SK-N-SH (cell line): ENCODE measurements around the gene HCN1. TPM values are rescaled to one million over a fixed set of nuclear protein-coding genes. Genes with fewer than 3 reads are reported as not detected.

Source experiments
- CTCF ChIA-PET: fragments of 300-600, 350-600 bp; formaldehyde crosslinking; extraction: SDS; loops from one replicate; lab custom pipeline; 2021; lab: Yijun Ruan, JAX
- POLR2A ChIA-PET: fragments of 350-600 bp; sonication (Branson Sonifier 250); formaldehyde crosslinking; extraction: SDS; loops from one replicate; lab custom pipeline; 2020; ENCODE audit warnings: antibody characterized with exemption, inconsistent platforms; lab: Yijun Ruan, JAX
- DNase-seq: peaks from one replicate; pipeline ENCODE4 v3.0.0; 2012
- H2AFZ ChIP-seq: fragments of 200-600 bp; sonication (generic); 2 replicates; pipeline ENCODE4 v1.8.1; 2016; ENCODE audit warnings: antibody characterized with exemption, mild to moderate bottlenecking, low read depth
- H3F3A ChIP-seq: fragments of 200-600 bp; sonication (generic); replicated peaks from 2 replicates; pipeline ENCODE3; 2016; ENCODE audit warnings: antibody characterized with exemption, mild to moderate bottlenecking; ENCODE audit not compliant: insufficient read depth
- H3K27ac ChIP-seq, 2 experiments: fragments of 200-500 bp in 1 of 2; fragments of 200-600 bp in 1 of 2; sonication (Bioruptor generic) in 1 of 2; sonication (generic), shearing (Covaris generic) in 1 of 2; 2 replicates each; pipeline versions ENCODE4 v1.5.1 to v1.6.1; 2014 to 2016; ENCODE audit warnings: low read depth in 2 of 2, inconsistent platforms in 1 of 2, low read length in 1 of 2, mild to moderate bottlenecking in 1 of 2, mixed read lengths in 1 of 2
- H3K27me3 ChIP-seq: fragments of 200-600 bp; sonication (generic), shearing (Covaris generic); 2 replicates; pipeline ENCODE4 v1.6.1; 2016; ENCODE audit warnings: mixed run types; ENCODE audit not compliant: insufficient read depth
- H3K36me3 ChIP-seq, 2 experiments: fragments of 200-500 bp in 1 of 2; fragments of 200-600 bp in 1 of 2; sonication (Bioruptor generic) in 1 of 2; sonication (generic) in 1 of 2; replicated peaks in 1 of 2; 2 replicates each; pipeline versions ENCODE3 to v1.5.1; 2014 to 2016; ENCODE audit warnings: low read length in 1 of 2, mild to moderate bottlenecking in 1 of 2; ENCODE audit not compliant: insufficient read depth in 2 of 2, control insufficient read depth in 1 of 2
- H3K4me1 ChIP-seq, 2 experiments: fragments of 200-500 bp in 1 of 2; fragments of 200-600 bp in 1 of 2; sonication (Bioruptor generic) in 1 of 2; sonication (generic), shearing (Covaris generic) in 1 of 2; 2 replicates each; pipeline versions ENCODE4 v1.5.1 to v1.6.1; 2014 to 2016; ENCODE audit warnings: low read depth in 1 of 2, low read length in 1 of 2, mixed run types in 1 of 2; ENCODE audit not compliant: insufficient read depth in 2 of 2, control insufficient read depth in 1 of 2
- H3K4me2 ChIP-seq: fragments of 200-600 bp; sonication (generic), shearing (Covaris generic); 2 replicates; pipeline ENCODE4 v1.6.1; 2017; ENCODE audit warnings: mixed run types
- H3K4me3 ChIP-seq, 2 experiments: fragments of 200-500 bp in 1 of 2; fragments of 200-600 bp in 1 of 2; sonication (Bioruptor generic) in 1 of 2; sonication (generic), shearing (Covaris generic) in 1 of 2; 2 replicates each; pipeline versions ENCODE4 v1.5.1 to v1.8.1; 2014 to 2016; ENCODE audit warnings: low read depth in 2 of 2, inconsistent platforms in 1 of 2, low read length in 1 of 2, mild to moderate bottlenecking in 1 of 2, mixed read lengths in 1 of 2, moderate library complexity in 1 of 2
- H3K79me2 ChIP-seq: fragments of 200-600 bp; sonication (generic); 2 replicates; pipeline ENCODE4 v1.8.1; 2017; ENCODE audit warnings: mild to moderate bottlenecking; ENCODE audit not compliant: insufficient read depth
- H3K9ac ChIP-seq: fragments of 200-600 bp; sonication (generic); 2 replicates; pipeline ENCODE4 v1.6.1; 2017; ENCODE audit warnings: mixed run types
- H3K9me2 ChIP-seq: fragments of 200-600 bp; sonication (generic); 2 replicates; pipeline ENCODE4 v1.6.1; 2017; ENCODE audit warnings: mixed run types
- H3K9me3 ChIP-seq: fragments of 200-600 bp; sonication (generic); 2 replicates; pipeline ENCODE4 v1.6.1; 2017; ENCODE audit warnings: mixed run types, mild to moderate bottlenecking, moderate library complexity
- H4K20me1 ChIP-seq: fragments of 200-600 bp; sonication (generic); 2 replicates; pipeline ENCODE4 v1.6.1; 2017; ENCODE audit warnings: mild to moderate bottlenecking, mixed run types; ENCODE audit not compliant: insufficient read depth
- ELF1 ChIP-seq: IDR thresholded peaks from 2 replicates; pipeline ENCODE4 v1.4.0; 2012
- FOXM1 ChIP-seq: IDR thresholded peaks from 2 replicates; pipeline ENCODE4 v1.4.0; 2012; ENCODE audit warnings: low read depth, mild to moderate bottlenecking
- GATA2 ChIP-seq: sonication (generic); formaldehyde crosslinking; IDR thresholded peaks from 2 replicates; pipeline ENCODE4 v1.5.0; 2020; ENCODE audit warnings: mild to moderate bottlenecking, missing genetic modification reagents
- JUND ChIP-seq: IDR thresholded peaks from 2 replicates; pipeline ENCODE4 v1.4.0; 2012
- MEF2A ChIP-seq: IDR thresholded peaks from 2 replicates; pipeline ENCODE4 v1.4.0; 2012; ENCODE audit warnings: low read depth, borderline replicate concordance
- POLR2AphosphoS5 ChIP-seq: IDR thresholded peaks from 2 replicates; pipeline ENCODE4 v1.6.1; 2012; ENCODE audit warnings: low read depth, low read length
- RAD21 ChIP-seq: IDR thresholded peaks from 2 replicates; pipeline ENCODE4 v1.6.1; 2012; ENCODE audit warnings: mild to moderate bottlenecking, low read length
- RXRA ChIP-seq: IDR thresholded peaks from 2 replicates; pipeline ENCODE4 v1.4.0; 2012; ENCODE audit warnings: low read depth, mild to moderate bottlenecking, borderline replicate concordance
- SMC3 ChIP-seq: IDR thresholded peaks from 2 replicates; pipeline ENCODE4 v1.6.1; 2012; ENCODE audit warnings: low read depth, low read length, improper control_type of control experiment
- TAF1 ChIP-seq: IDR thresholded peaks from 2 replicates; pipeline ENCODE4 v1.6.1; 2012; ENCODE audit warnings: low read depth, mild to moderate bottlenecking, low read length, moderate library complexity, borderline replicate concordance
- TCF12 ChIP-seq: IDR thresholded peaks from 2 replicates; pipeline ENCODE4 v1.4.0; 2012
- TEAD4 ChIP-seq: IDR thresholded peaks from 2 replicates; pipeline ENCODE4 v1.4.0; 2012; ENCODE audit warnings: mild to moderate bottlenecking, borderline replicate concordance; ENCODE audit not compliant: insufficient read depth
- YY1 ChIP-seq: IDR thresholded peaks from 2 replicates; pipeline ENCODE4 v1.4.0; 2012; ENCODE audit warnings: low read depth, mild to moderate bottlenecking
- WGBS: methylation state at CpG from one replicate; pipeline ENCODE4 v1.1.6; 2017; ENCODE audit warnings: low lambda C conversion rate; 5-methylcytosine and 5-hydroxymethylcytosine counted together
- polyA plus RNA-seq, 3 experiments: library from polyadenylated mRNA; depleted of rRNA; stranded (reverse); fragments of >200 nt; gene quantifications; 2 replicates each; pipeline ENCODE4 v1.2.3, GENCODE V29; 2012
- TF ChIP-seq, protein P1 (sequence below): IDR thresholded peaks from 2 replicates; pipeline ENCODE4 v1.4.0; 2012; ENCODE audit warnings: low read depth, borderline replicate concordance
- TF ChIP-seq, protein P2 (sequence below): fragments of 150-350 bp; IDR thresholded peaks from 2 replicates; pipeline ENCODE4 v1.6.1; 2017; ENCODE audit warnings: antibody characterized with exemption, low read length, low read depth, borderline replicate concordance
- TF ChIP-seq, protein P3 (sequence below): IDR thresholded peaks from 2 replicates; pipeline ENCODE4 v1.6.1; 2012; ENCODE audit warnings: mild to moderate bottlenecking, low read depth, low read length, moderate library complexity

HCN1 gene
- polyA plus RNA-seq, 1 of the 3 experiments (the other 2 are of a cell fraction): not detected

GRCh38 chr5:45686620-45687019, 9.6 kb downstream of the HCN1 start:
- no peaks in the 10 kb centered on the region for H3K9me3 ChIP-seq
- DNase-seq: no peak
- no peak overlapping the region for H3K9ac ChIP-seq
- ChIA-PET CTCF (interaction anchor here (1.2 to 2.1 kb wide), 2 partner anchors 8 to 9 kb away, joined by 3 to 6 read pairs; partner anchors contain the start of gene HCN1), POLR2A (interaction anchor here (0.6 kb wide), 1 partner anchor 605 kb away, joined by 3 read pairs; no protein-coding TSS in a partner anchor)
- H3K4me1 ChIP-seq: no peaks in the 10 kb centered on the region
- H3F3A ChIP-seq: no peaks in the 10 kb centered on the region
- TF ChIP-seq, protein P1, sequence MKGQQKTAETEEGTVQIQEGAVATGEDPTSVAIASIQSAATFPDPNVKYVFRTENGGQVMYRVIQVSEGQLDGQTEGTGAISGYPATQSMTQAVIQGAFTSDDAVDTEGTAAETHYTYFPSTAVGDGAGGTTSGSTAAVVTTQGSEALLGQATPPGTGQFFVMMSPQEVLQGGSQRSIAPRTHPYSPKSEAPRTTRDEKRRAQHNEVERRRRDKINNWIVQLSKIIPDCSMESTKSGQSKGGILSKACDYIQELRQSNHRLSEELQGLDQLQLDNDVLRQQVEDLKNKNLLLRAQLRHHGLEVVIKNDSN: no peak
- TF ChIP-seq ELF1 (no peak), SMC3 (no peak), TCF12 (no peak), MEF2A (no peak), TEAD4 (no peak), TAF1 (no peak), RXRA (no peak), POLR2AphosphoS5 (no peak), FOXM1 (no peak), JUND (no peak), YY1 (no peak), RAD21 (no peak), GATA2 (CRISPR knock-in tag) (no peak)
- TF ChIP-seq, protein P2, sequence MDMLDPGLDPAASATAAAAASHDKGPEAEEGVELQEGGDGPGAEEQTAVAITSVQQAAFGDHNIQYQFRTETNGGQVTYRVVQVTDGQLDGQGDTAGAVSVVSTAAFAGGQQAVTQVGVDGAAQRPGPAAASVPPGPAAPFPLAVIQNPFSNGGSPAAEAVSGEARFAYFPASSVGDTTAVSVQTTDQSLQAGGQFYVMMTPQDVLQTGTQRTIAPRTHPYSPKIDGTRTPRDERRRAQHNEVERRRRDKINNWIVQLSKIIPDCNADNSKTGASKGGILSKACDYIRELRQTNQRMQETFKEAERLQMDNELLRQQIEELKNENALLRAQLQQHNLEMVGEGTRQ: no peak
- TF ChIP-seq, protein P3, sequence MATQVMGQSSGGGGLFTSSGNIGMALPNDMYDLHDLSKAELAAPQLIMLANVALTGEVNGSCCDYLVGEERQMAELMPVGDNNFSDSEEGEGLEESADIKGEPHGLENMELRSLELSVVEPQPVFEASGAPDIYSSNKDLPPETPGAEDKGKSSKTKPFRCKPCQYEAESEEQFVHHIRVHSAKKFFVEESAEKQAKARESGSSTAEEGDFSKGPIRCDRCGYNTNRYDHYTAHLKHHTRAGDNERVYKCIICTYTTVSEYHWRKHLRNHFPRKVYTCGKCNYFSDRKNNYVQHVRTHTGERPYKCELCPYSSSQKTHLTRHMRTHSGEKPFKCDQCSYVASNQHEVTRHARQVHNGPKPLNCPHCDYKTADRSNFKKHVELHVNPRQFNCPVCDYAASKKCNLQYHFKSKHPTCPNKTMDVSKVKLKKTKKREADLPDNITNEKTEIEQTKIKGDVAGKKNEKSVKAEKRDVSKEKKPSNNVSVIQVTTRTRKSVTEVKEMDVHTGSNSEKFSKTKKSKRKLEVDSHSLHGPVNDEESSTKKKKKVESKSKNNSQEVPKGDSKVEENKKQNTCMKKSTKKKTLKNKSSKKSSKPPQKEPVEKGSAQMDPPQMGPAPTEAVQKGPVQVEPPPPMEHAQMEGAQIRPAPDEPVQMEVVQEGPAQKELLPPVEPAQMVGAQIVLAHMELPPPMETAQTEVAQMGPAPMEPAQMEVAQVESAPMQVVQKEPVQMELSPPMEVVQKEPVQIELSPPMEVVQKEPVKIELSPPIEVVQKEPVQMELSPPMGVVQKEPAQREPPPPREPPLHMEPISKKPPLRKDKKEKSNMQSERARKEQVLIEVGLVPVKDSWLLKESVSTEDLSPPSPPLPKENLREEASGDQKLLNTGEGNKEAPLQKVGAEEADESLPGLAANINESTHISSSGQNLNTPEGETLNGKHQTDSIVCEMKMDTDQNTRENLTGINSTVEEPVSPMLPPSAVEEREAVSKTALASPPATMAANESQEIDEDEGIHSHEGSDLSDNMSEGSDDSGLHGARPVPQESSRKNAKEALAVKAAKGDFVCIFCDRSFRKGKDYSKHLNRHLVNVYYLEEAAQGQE: no peak
- H3K27me3 ChIP-seq: no peaks in the 10 kb centered on the region
- no peak overlapping the region for H3K4me3 ChIP-seq
- no peak overlapping the region for H3K4me2 ChIP-seq
- 25% methylated on average over 2 of the region's 2 CpGs for whole genome bisulfite sequencing
- H4K20me1 ChIP-seq: no peaks in the 10 kb centered on the region
- no peaks in the 10 kb centered on the region for H3K36me3 ChIP-seq
- H3K79me2 ChIP-seq: no peaks in the 10 kb centered on the region
- no peaks in the 10 kb centered on the region for H3K9me2 ChIP-seq
- H2AFZ ChIP-seq: no peak overlapping the region
- H3K27ac ChIP-seq: no peak overlapping the region
